ENCODE measurements around the gene RHCE.
"Not testable (repeated sequence)": the region's sequence is repeated elsewhere in the genome, so short reads cannot be mapped to it uniquely, and the experiment has no call there.

RHCE gene

GRCh38 chr1:25467193-25467592 lies 46.6 kb upstream of the RHCE start:
- H3K36me3 ChIP-seq (replicated peaks; ENCODE audit: insufficient read depth, low read length) = no peaks in the 10 kb centered on the region
- H3K27me3 ChIP-seq (replicated peaks; ENCODE audit: insufficient read depth, low read length) = no peaks in the 10 kb centered on the region
- H3K4me1 ChIP-seq (ENCODE audit: low read length) = peaks cover 15% of the 10 kb centered on the region
- H3K9me2 ChIP-seq (replicated peaks; ENCODE audit: insufficient read depth, low read length) = no peaks in the 10 kb centered on the region
- no peaks in the 10 kb centered on the region for H3K9me3 ChIP-seq (replicated peaks; ENCODE audit: insufficient read depth, low read length)
- H3K9ac ChIP-seq (ENCODE audit: low read length) = no peak overlapping the region
- peak; percentile 82 for DNase-seq
- no peak for TF ChIP-seq EZH2 (optimal IDR thresholded peaks at IDR 0.05; ENCODE audit: low read depth, low read length)
- peaks cover 15% of the 10 kb centered on the region for H3K79me2 ChIP-seq (ENCODE audit: low read length)
- H4K20me1 ChIP-seq (ENCODE audit: insufficient read depth, low read length) = no peaks in the 10 kb centered on the region
- peaks cover 6% of the 10 kb centered on the region for H3F3A ChIP-seq (ENCODE audit: insufficient read depth, low read length)
- peak overlapping the region; percentile 17; the same call in 1 of the 2 replicates for H3K27ac ChIP-seq (ENCODE audit: low read length)
- no peak overlapping the region for H2AFZ ChIP-seq (ENCODE audit: low read length)
- no peak overlapping the region for H3K4me3 ChIP-seq (ENCODE audit: low read length)
- H3K4me2 ChIP-seq (ENCODE audit: low read depth, low read length) = peak overlapping the region; percentile 18; the same call in 1 of the 2 replicates

- Histone ChIP-seq H3K4me2 (ENCODE audit: low read depth, low read length) (no peak overlapping the region), H3K4me3 (ENCODE audit: low read length) (no peak overlapping the region), H3K9me3 (replicated peaks; ENCODE audit: insufficient read depth, low read length) (no peaks in the 10 kb centered on the region), H3K4me1 (ENCODE audit: low read length) (peaks cover 10% of the 10 kb centered on the region), H3F3A (ENCODE audit: insufficient read depth, low read length) (peaks cover 6% of the 10 kb centered on the region), H3K9ac (ENCODE audit: low read length) (no peak overlapping the region), H3K9me2 (replicated peaks; ENCODE audit: insufficient read depth, low read length) (no peaks in the 10 kb centered on the region), H3K27me3 (replicated peaks; ENCODE audit: insufficient read depth, low read length) (no peaks in the 10 kb centered on the region), H4K20me1 (ENCODE audit: insufficient read depth, low read length) (no peaks in the 10 kb centered on the region), H2AFZ (ENCODE audit: low read length) (no peak overlapping the region), H3K27ac (ENCODE audit: low read length) (no peak overlapping the region), H3K79me2 (ENCODE audit: low read length) (no peaks in the 10 kb centered on the region), H3K36me3 (replicated peaks; ENCODE audit: insufficient read depth, low read length) (no peaks in the 10 kb centered on the region)
- no peak for DNase-seq
- TF ChIP-seq CTCF (IDR thresholded peaks at IDR 0.05; ENCODE audit: low read length) (no peak), EZH2phosphoT487 (IDR thresholded peaks at IDR 0.05; ENCODE audit: low read length) (no peak), EZH2 (optimal IDR thresholded peaks at IDR 0.05; ENCODE audit: low read depth, low read length) (no peak)
These were observed 42.1 kb upstream of the RHCE start for GRCh38 chr1:25462732-25463131.

- peaks cover 4% of the 10 kb centered on the region for H3F3A ChIP-seq (ENCODE audit: insufficient read depth, low read length)
- no peaks in the 10 kb centered on the region for H3K36me3 ChIP-seq (replicated peaks; ENCODE audit: insufficient read depth, low read length)
- no peak overlapping the region for H3K9ac ChIP-seq (ENCODE audit: low read length)
- peaks cover 4% of the 10 kb centered on the region; the same call in 1 of the 2 replicates for H3K4me1 ChIP-seq (ENCODE audit: low read length)
- H3K9me2 ChIP-seq (replicated peaks; ENCODE audit: insufficient read depth, low read length) = no peaks in the 10 kb centered on the region
- no peaks in the 10 kb centered on the region for H4K20me1 ChIP-seq (ENCODE audit: insufficient read depth, low read length)
- H3K79me2 ChIP-seq (ENCODE audit: low read length) = no peaks in the 10 kb centered on the region
- H2AFZ ChIP-seq (ENCODE audit: low read length) = no peak overlapping the region
- no peaks in the 10 kb centered on the region for H3K9me3 ChIP-seq (replicated peaks; ENCODE audit: insufficient read depth, low read length)
- TF ChIP-seq CTCF (IDR thresholded peaks at IDR 0.05; ENCODE audit: low read length) = no peak
- no peak for TF ChIP-seq EZH2phosphoT487 (IDR thresholded peaks at IDR 0.05; ENCODE audit: low read length)
- TF ChIP-seq EZH2 (optimal IDR thresholded peaks at IDR 0.05; ENCODE audit: low read depth, low read length) = no peak
- no peak overlapping the region for H3K4me2 ChIP-seq (ENCODE audit: low read depth, low read length)
- no peaks in the 10 kb centered on the region for H3K27me3 ChIP-seq (replicated peaks; ENCODE audit: insufficient read depth, low read length)
- H3K27ac ChIP-seq (ENCODE audit: low read length) = no peak overlapping the region
- DNase-seq = no peak
- H3K4me3 ChIP-seq (ENCODE audit: low read length) = no peak overlapping the region
These were observed 41.2 kb upstream of the RHCE start for GRCh38 chr1:25461849-25462248.

GRCh38 chr1:25460816-25461215 lies 40.2 kb upstream of the RHCE start:
- not testable (repeated sequence) for DNase-seq; H3K9me3 ChIP-seq (replicated peaks; ENCODE audit: insufficient read depth, low read length); H3K79me2 ChIP-seq (ENCODE audit: low read length); H3F3A ChIP-seq (ENCODE audit: insufficient read depth, low read length); H3K4me1 ChIP-seq (ENCODE audit: low read length); H3K27ac ChIP-seq (ENCODE audit: low read length); H3K9ac ChIP-seq (ENCODE audit: low read length); H3K4me3 ChIP-seq (ENCODE audit: low read length); H3K4me2 ChIP-seq (ENCODE audit: low read depth, low read length); H2AFZ ChIP-seq (ENCODE audit: low read length); H3K27me3 ChIP-seq (replicated peaks; ENCODE audit: insufficient read depth, low read length); H3K36me3 ChIP-seq (replicated peaks; ENCODE audit: insufficient read depth, low read length); H3K9me2 ChIP-seq (replicated peaks; ENCODE audit: insufficient read depth, low read length); H4K20me1 ChIP-seq (ENCODE audit: insufficient read depth, low read length)
